ENCODE data around the gene CPA5.

- TF ChIP-seq CTCF (IDR thresholded peaks at IDR 0.05; ENCODE audit: borderline replicate concordance, extremely low read depth, low read length, poor library complexity, severe bottlenecking) (no peak), EZH2 (IDR thresholded peaks at IDR 0.05; ENCODE audit: borderline replicate concordance, low read depth, low read length, severe bottlenecking) (no peak)
Measured at GRCh38 chr7:130387306-130387627, 42.7 kb downstream of the CPA5 start.
